ENCODE results near the gene SH2D7. TPM values are rescaled to one million over a fixed set of nuclear protein-coding genes. Genes with fewer than 3 reads are reported as not detected.

The SH2D7 gene
- total and polyA plus RNA-seq, 3 donors from 2014 or later: 1.5 to 5.0 (median 2.2) TPM

DNA sequence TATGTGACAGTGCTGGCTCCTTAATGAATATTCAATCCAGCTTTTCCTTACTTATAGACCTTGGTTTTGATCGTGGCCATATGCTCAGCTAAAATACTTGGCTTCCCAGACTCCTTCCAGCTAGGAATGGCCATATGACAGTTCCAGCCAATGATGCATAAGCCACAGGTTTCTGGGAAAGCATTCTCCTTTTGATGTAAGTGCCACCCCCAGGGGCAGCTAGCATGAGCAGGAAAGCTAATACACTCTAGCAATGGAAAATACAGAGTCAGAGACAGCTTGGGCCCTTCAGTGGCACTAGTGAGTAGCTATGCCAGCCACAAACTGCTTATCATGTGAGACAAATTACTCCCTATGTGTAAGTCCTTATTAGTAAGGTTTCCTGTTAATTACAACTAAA, 41.5 kb upstream of the SH2D7 start:
- TF ChIP-seq POLR2A (IDR thresholded peaks at IDR 0.05) (no peak), CTCF (IDR thresholded peaks at IDR 0.05) (no peak)
- H3K27me3 ChIP-seq: no peaks in the 10 kb centered on the region

DNA sequence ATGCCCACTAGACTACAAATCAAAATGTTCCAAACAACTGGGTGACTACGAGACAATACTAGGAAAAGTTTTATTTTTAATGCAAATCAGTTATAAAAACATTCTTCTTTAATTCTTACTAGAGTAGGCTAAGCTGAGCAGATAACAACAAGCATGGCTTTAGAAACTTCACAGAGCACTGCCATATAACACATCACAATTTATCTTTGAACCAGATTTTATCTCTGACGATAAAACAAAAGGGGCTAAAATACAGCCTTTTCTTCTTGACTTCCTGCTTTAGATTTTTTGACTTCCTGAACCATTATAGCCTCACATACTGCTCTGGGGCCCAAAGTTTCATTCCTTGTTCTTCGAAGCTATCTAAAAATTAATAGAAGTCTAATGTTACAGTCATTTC, 40.8 kb upstream of the SH2D7 start:
- Histone ChIP-seq H3K4me1 (peaks cover 64% of the 10 kb centered on the region), H3K27ac (no peak overlapping the region), H3K27me3 (no peaks in the 10 kb centered on the region), H3K9me3 (no peaks in the 10 kb centered on the region), H3K36me3 (ENCODE audit: low read depth, missing control alignments) (no peaks in the 10 kb centered on the region), H3K4me3 (no peak overlapping the region)
- no peak for DNase-seq
- 57 to 61% methylated on average over 3 of the region's 3 CpGs for WGBS, 2 donors
- TF ChIP-seq CTCF (IDR thresholded peaks at IDR 0.05) (no peak), POLR2A (IDR thresholded peaks at IDR 0.05) (no peak)
- intact Hi-C loops (cut with DNase I; ENCODE audit: low total_unique reads): no loop called here

More for the DNA sequence above, 41.5 kb upstream of the SH2D7 start:
- Histone ChIP-seq H3K36me3 (ENCODE audit: low read depth, missing control alignments) (no peaks in the 10 kb centered on the region), H3K9me3 (no peaks in the 10 kb centered on the region), H3K4me1 (peaks cover 66% of the 10 kb centered on the region), H3K4me3 (no peak overlapping the region), H3K27ac (no peak overlapping the region)
- WGBS, 2 donors: 57 to 60% methylated on average over 1 of the region's 1 CpG
- intact Hi-C loops (cut with DNase I; ENCODE audit: low total_unique reads): no loop called here
- DNase-seq: no peak

DNA sequence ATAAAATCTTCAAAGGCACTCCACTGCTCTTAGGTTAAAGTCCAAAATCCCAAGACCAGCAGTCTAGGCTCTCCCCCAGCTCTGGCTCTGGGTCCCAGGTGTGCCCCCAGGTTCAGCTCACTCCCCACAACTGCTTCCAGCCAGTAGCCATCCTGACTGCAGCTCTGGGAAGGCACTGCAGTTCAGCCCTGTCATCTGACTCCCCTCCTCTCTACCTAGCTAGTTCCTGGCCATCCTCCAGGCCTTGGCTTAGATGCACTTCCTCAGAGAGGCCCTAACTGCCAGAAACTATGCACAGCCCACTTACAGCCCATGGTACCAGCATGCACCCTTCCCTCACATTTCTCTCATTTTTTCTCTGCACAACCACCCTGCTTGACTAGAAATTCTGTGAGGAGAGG, 40.4 kb upstream of the SH2D7 start:
- Histone ChIP-seq H3K27me3 (no peaks in the 10 kb centered on the region), H3K4me3 (no peak overlapping the region), H3K36me3 (ENCODE audit: low read depth, missing control alignments) (no peaks in the 10 kb centered on the region), H3K27ac (no peak overlapping the region), H3K9me3 (no peaks in the 10 kb centered on the region), H3K4me1 (peaks cover 64% of the 10 kb centered on the region)
- TF ChIP-seq POLR2A (IDR thresholded peaks at IDR 0.05): no peak
- no peak for TF ChIP-seq CTCF (IDR thresholded peaks at IDR 0.05)
- intact Hi-C loops (cut with DNase I; ENCODE audit: low total_unique reads): no loop called here
- DNase-seq: no peak

DNA sequence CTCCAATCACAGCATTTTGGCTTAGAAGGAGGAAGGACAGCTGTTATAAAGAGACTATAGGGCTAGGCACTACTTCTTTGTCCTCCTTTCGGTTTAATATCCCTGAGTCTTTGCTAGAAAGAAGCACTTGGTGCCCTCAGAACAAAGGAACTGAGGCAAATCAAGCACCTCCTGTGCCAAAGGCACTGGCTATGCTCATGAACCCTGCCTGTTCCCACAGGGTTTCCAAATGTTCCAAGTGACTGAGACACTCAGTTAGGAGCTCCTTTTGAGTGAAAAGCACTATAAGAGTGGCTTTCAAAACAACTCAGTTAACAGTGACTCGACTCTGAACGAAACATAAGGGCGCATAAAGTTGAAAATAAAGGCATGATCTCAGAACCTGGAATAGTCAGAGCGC, 39.8 kb upstream of the SH2D7 start:
- no peak for TF ChIP-seq CTCF (IDR thresholded peaks at IDR 0.05)
- TF ChIP-seq POLR2A (IDR thresholded peaks at IDR 0.05): no peak
- no peak for DNase-seq
- no peak overlapping the region for H3K4me3 ChIP-seq
- 85 to 86% methylated on average over 5 of the region's 5 CpGs for WGBS, 2 donors
- no peak overlapping the region for H3K27ac ChIP-seq
- H3K9me3 ChIP-seq: no peaks in the 10 kb centered on the region
- no peaks in the 10 kb centered on the region for H3K27me3 ChIP-seq
- peaks cover 64% of the 10 kb centered on the region for H3K4me1 ChIP-seq
- intact Hi-C loops (cut with DNase I; ENCODE audit: low total_unique reads): no loop called here
- H3K36me3 ChIP-seq (ENCODE audit: low read depth, missing control alignments): no peaks in the 10 kb centered on the region

DNA sequence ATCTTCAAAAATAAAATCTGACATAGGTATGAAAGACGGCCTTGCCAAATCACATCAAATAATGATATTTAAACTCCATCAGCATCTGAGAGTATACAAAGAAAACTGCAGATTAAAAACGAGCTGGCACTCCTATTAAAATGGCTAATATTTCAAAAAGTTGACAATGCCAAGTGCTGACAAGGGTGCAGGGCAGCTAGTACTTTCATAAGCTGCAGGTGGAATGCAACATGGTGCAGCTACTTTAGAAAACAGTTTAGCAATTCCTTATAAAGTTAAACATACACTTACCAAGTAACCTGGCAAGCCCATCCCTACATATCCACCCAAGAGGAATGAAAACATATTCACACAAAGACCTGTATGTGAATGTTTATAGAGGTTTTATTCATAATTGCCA, 37.8 kb upstream of the SH2D7 start:
- no peak for DNase-seq
- Histone ChIP-seq H3K27me3 (no peaks in the 10 kb centered on the region), H3K36me3 (ENCODE audit: low read depth, missing control alignments) (no peaks in the 10 kb centered on the region), H3K4me3 (no peak overlapping the region), H3K9me3 (no peaks in the 10 kb centered on the region), H3K27ac (no peak overlapping the region), H3K4me1 (peaks cover 62% of the 10 kb centered on the region)
- 84 to 85% methylated on average over 2 of the region's 2 CpGs for WGBS, 2 donors
- intact Hi-C loops (cut with DNase I; ENCODE audit: low total_unique reads): no loop called here
- no peak for TF ChIP-seq POLR2A (IDR thresholded peaks at IDR 0.05)
- no peak for TF ChIP-seq CTCF (IDR thresholded peaks at IDR 0.05)
